ENCODE measurements around the gene JSRP1. TPM values are rescaled to one million over a fixed set of nuclear protein-coding genes. Genes with fewer than 3 reads are reported as not detected.

Gene JSRP1
- total RNA-seq, 4 donors from 2014 or later: 1.5 TPM; not detected in 3

- Histone ChIP-seq H3K4me1 (peaks cover 10 to 76% (median 18%) of the 10 kb centered on the region in 3 donors), H3K4me3 (no peak overlapping the region), H3K36me3 (peaks cover 7 to 74% (median 28%) of the 10 kb centered on the region in 3 donors), H3K27ac (no peak overlapping the region), H3K27me3 (no peaks in the 10 kb centered on the region), H3K9me3 (no peaks in the 10 kb centered on the region)
- DNase-seq: no peak
- intact Hi-C loops (cut with DNase I): loop anchor here (10.0 kb wide), 1 partner anchor 78 kb away; the partner anchor contains the start of gene AP3D1
- WGBS, 2 donors: 74 to 80% methylated on average over 13 of the region's 30 CpGs
- TF ChIP-seq CTCF (IDR thresholded peaks at IDR 0.05): no peak
- no peak for TF ChIP-seq POLR2A (IDR thresholded peaks at IDR 0.05)
Measured at GRCh38 chr19:2232286-2233151, 23.7 kb downstream of the JSRP1 start.

- Histone ChIP-seq H3K4me3 (no peak overlapping the region), H3K4me1 (peaks cover 6 to 77% (median 19%) of the 10 kb centered on the region in 3 donors), H3K27me3 (no peaks in the 10 kb centered on the region), H3K27ac (no peak overlapping the region), H3K36me3 (peaks cover 15 to 82% (median 32%) of the 10 kb centered on the region in 3 donors), H3K9me3 (no peaks in the 10 kb centered on the region)
- no peak for TF ChIP-seq CTCF (IDR thresholded peaks at IDR 0.05)
- no peak for TF ChIP-seq POLR2A (IDR thresholded peaks at IDR 0.05)
- 64 to 72% methylated on average over 5 to 8 of the region's 21 CpGs for WGBS, 2 donors
- DNase-seq: no peak
- intact Hi-C loops (cut with DNase I): loop anchor here (10.0 kb wide), 1 partner anchor 77 kb away; the partner anchor contains the start of gene AP3D1
Measured at GRCh38 chr19:2231621-2232221, 24.5 kb downstream of the JSRP1 start.

DNA sequence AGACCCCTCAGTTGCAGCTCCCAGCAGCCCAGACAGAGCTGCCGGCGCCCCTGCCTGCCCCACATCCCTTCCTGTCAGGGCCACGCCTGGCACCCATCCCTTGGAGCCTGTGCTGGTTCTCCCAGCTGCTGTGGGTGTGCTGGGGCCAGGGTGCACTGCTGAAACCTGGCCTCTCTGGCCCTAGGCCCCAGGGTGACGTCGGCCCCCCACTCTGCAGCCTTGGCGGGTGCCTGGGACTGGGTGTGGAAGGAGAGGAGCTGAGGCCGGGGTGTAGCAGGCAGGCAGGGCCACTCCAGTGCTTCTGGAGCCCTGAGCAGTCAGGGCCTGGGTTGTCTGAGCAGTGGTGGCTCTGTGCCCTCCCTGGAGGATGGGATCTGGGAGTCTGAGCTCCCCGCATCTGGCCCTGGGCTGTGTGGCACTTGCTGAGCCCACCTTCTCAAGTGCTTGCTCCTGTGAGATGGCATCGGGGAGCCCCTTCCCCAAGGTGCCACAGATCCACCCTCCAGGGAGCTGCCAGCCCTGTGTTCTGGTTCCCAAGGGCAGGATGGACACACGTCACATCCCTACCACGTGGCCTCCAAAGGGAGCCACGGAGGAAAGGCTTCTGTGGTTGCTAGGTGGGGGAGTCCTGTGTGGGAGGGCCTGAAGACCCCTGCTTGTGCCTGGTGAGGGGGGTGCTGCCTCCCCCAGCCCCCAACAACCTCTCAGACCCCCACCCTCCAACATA, 25.2 kb downstream of the JSRP1 start:
- DNase-seq: no peak
- intact Hi-C loops (cut with DNase I): loop anchor here (10.0 kb wide), 1 partner anchor 76 kb away; the partner anchor contains the start of gene AP3D1
- Histone ChIP-seq H3K9me3 (no peaks in the 10 kb centered on the region), H3K27ac (peak overlapping the region in 1 of 4 donors; percentile 13), H3K4me3 (no peak overlapping the region), H3K4me1 (peaks cover 6 to 77% (median 19%) of the 10 kb centered on the region in 3 donors), H3K36me3 (peaks cover 21 to 90% (median 40%) of the 10 kb centered on the region in 3 donors), H3K27me3 (no peaks in the 10 kb centered on the region)
- TF ChIP-seq POLR2A (IDR thresholded peaks at IDR 0.05) (no peak), CTCF (IDR thresholded peaks at IDR 0.05) (no peak)
- WGBS, 2 donors: 48 to 59% methylated on average over 3 to 4 of the region's 12 CpGs

DNA sequence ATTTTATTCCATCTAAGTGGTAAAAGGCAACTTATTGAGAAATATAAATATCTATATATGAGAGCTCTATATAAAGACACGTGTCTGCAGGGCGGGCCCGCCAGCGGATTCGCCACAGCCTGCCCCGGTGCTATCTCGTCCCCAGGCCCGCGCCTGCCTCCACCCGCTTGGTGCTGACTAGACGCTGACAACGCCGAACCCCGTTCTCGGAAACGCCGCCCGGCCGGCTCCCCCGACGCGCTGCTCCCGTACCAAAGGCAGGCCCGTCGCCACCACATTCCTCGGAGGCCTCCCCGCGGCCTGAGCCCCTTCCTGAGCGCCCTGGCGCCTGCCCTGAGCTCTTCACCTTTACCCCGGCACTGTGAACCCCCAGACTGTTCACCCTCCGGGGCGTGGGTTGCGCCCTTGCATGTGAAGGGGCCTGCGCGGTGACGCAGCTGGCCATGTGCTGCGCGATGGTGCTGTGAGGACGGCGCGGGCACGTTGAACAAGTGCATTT, 26.1 kb downstream of the JSRP1 start:
- H3K4me3 ChIP-seq: no peak overlapping the region
- H3K27ac ChIP-seq: no peak overlapping the region
- H3K9me3 ChIP-seq: no peaks in the 10 kb centered on the region
- DNase-seq: no peak
- intact Hi-C loops (cut with DNase I): loop anchor here (10.0 kb wide), 1 partner anchor 75 kb away; the partner anchor contains the start of gene AP3D1
- 75 to 86% methylated on average over 28 to 39 of the region's 43 CpGs for WGBS, 2 donors
- peaks cover 29 to 99% (median 49%) of the 10 kb centered on the region in 3 donors for H3K36me3 ChIP-seq
- no peaks in the 10 kb centered on the region for H3K27me3 ChIP-seq
- TF ChIP-seq CTCF (IDR thresholded peaks at IDR 0.05) (no peak), POLR2A (IDR thresholded peaks at IDR 0.05) (no peak)
- peaks cover 4 to 71% (median 16%) of the 10 kb centered on the region in 3 donors for H3K4me1 ChIP-seq

All from esophagus squamous epithelium (tissue), 5 donors.